Fibroblast of upper back skin (primary cell): Measurements from ENCODE around the gene FKBP3.
"Not testable (repeated sequence)": the region's sequence is repeated elsewhere in the genome, so short reads cannot be mapped to it uniquely, and the experiment has no call there.

Source experiments
- DNase-seq: peaks from one replicate; pipeline ENCODE4 v3.0.0-alpha.2; 2013

FKBP3 gene

DNA sequence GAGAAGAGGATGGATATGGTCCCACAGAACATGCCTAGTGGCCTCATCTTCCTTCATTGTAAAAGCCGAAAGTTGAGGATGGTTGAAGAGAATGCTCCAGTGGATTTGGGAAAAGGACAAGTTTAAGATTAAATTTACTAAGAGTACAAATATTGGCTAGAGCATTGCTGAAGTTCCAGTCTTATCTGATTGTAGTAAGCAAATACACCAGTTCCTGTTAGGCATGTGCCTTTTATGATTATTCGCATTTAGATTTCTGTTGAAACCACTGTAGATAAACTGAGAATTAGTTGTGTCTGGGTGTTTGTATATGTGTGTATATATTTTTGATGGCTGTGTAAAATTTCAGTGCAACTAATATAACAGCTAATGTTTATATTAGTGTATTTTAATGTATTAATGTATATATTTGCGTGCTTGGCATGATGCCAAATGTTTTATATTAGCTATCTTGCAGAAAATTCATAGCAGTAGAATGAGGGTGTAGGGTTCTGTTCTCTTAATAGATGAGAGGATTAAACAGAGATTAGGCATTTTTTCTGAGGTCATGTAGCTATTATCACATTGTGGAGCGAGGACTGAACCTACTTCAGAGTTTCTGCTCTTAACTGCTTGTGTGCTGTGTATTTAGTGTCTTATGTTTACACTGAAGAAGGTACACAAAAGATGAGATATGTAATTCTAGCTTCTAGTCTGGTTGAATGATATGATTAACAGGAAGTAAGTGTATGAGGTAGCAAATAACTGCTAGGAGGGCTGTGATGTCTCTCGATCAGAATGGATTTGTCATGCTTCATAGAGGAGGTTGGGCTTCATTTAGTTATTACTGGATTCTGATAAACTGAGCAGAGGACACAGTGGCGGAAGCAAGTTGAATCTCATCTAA is 21.1 kb downstream of the FKBP3 start:
- DNase-seq: no peak

- no peak for DNase-seq
Observed at GRCh38 chr14:45104561-45104960, 29.7 kb downstream of the FKBP3 start.

- DNase-seq: no peak
Observed at GRCh38 chr14:45103806-45104205, 30.5 kb downstream of the FKBP3 start.

DNA sequence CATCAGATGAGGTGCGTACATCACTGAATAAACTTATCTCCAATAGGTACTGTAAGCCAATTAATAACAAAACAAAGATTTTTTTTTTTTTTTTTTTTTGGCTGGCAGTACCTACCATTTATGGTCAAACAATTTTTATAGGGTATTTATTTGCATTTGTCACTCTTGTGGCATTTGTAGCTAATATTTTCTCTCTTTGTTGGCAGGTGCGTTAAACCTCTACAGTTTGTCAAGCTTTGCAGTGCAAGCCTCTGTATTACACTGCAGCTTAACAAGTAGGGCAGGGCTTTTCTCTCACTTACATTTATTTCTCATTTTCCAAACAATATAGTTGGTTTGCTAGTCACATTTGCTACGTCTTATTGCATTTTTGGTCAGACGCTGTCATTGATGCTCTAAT is 38.1 kb downstream of the FKBP3 start:
- no peak for DNase-seq

DNA sequence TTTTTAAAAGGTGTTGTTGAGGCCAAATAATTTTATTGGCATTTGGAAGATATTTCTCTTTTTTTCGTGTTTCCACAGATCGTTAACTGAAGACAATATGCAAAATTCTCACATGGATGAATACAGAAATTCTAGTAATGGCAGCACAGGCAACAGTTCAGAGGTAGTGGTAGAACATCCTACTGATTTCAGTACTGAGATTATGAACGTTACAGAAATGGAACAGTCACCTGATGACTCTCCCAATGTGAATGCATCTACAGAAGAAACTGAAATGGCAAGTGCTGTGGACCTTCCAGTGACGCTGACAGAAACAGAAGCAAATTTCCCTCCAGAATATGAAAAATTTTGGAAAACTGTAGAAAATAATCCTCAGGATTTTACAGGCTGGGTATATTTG is 39.1 kb downstream of the FKBP3 start:
- DNase-seq: no peak

- DNase-seq: no peak
Observed at GRCh38 chr14:45094275-45094674, 40.0 kb downstream of the FKBP3 start.

DNA sequence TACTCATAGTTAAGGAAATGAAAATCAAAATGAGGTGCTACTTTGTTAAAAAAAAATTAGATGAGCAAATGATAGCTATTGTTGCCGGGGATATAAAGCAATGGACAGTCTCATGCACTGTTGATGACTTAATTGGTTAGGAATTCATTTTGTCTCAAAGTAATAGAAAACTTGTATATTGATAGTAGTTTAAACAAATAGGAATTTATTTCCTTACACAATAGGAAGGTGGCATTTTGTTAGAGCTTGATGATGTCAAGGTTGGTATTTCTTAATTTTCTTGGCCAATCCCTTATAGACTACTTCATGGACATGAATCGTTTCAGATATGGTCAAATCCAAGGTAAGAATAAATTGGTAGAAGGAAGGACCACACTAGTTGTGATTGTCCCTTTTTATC is 42.6 kb downstream of the FKBP3 start:
- peak; percentile 33 for DNase-seq

DNA sequence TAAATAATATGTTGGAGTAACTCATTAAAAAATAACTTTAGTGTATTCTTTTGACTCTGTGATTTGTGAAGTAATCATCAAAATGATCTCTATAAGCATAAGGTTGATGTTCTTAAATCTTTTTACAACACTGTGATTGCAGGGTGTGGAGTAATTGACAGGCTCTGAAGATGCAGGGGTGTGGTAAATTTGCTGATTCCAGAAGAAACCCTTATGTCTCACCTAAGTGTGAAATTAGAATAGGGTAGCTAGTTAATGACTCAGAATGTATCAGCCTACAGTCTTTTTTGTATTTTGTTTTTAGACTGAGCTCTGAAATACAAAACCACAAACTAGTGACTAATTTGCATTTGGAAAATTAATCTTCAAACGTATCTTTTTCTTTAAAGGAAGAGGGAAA is 44.5 kb downstream of the FKBP3 start:
- DNase-seq: peak; percentile 19

GRCh38 chr14:45084946-45085346 is 49.3 kb downstream of the FKBP3 start:
- DNase-seq: peak; percentile 3

GRCh38 chr14:45083976-45084722 is 50.1 kb downstream of the FKBP3 start, which contains the start of gene PRPF39:
TSS of gene PRPF39 (plus strand) at chr14:45084116. CDS start at chr14:45095240, 11,124 bp downstream.
- DNase-seq: peak; percentile 91

DNA sequence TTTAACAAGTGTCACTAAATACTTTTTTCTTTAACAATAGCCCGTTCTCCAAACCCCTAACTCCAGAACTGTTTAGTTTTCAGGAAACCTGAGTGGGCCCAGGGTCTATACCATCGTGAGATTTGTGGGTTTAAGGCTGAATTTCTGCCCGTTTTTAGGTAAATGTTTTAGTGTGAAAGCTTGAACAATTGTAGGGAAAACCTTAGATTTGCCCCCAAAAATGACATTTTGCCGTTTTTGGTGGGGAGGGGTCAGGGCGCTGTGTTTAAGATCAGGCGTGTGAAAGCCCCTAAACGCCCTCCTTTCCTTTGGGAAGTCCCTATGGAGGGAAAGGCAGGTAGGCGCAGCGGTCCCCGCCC is 50.7 kb downstream of the FKBP3 start:
- DNase-seq: no peak

- DNase-seq: no peak
Observed at GRCh38 chr14:45082420-45082819, 51.9 kb downstream of the FKBP3 start.

DNA sequence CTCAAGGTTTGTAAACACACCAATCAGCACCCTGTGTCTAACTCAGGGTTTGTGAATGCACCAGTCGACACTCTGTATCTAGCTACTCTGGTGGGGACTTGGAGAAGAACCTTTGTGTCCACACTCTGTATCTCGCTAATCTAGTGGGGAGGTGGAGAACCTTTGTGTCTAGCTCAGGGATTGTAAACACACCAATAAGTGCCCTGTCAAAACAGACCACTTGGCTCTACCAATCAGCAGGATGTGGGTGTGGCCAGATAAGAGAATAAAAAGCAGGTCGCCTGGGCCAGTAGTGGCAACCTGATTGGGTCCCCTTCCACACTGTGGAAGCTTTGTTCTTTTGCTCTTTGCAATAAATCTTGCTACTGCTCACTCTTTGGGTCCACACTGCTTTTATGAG is 53.2 kb downstream of the FKBP3 start:
- DNase-seq: not testable (repeated sequence)

DNA sequence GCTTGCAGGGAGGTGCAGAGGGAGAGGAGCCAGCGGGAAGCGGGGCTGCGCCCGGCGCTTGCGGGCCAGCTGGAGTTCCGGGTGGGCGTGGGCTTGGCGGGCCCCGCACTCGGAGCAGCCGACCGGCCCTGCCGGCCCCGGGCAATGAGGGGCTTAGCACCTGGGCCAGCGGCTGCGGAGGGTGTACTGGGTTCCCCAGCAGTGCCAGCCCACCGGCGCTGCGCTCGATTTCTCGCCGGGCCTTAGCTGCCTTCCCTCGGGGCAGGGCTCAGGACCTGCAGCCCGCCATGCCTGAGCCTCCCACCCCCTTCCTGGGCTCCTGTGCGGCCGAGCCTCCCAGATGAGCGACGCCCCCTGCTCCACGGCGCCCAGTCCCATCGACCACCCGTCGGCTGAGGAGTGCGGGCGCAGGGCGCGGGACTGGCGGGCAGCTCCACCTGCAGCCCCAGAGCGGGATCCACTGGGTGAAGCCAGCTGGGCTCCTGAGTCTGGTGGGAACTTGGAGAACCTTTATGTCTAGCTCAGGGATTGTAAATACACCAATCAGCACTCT is 53.8 kb downstream of the FKBP3 start:
- not testable (repeated sequence) for DNase-seq

- no peak for DNase-seq
Observed at GRCh38 chr14:45078323-45078722, 56.0 kb downstream of the FKBP3 start.

GRCh38 chr14:45073231-45073879 is 60.9 kb downstream of the FKBP3 start:
- no peak for DNase-seq

GRCh38 chr14:45072126-45072525 is 62.2 kb downstream of the FKBP3 start:
- DNase-seq: no peak

DNA sequence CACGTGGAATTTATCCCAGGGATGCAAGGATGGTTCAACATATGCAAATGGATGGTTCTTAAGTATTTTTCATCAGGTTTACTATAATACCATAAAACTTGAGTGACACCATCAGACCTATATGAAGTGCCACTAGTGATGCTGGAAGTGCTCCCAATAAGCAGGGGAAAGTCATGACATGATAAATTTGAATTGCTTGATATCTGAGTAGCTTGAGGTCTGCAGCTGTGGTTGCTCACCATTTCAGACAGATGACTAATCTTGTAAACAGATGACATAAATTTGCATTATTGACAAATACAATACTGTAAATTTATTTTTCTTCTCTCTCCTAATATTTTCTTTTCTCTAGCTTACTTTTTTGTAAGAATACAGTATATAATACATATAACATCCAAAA is 64.1 kb downstream of the FKBP3 start:
- DNase-seq: no peak

- DNase-seq: no peak
Observed at GRCh38 chr14:45068396-45068795, 65.9 kb downstream of the FKBP3 start.

GRCh38 chr14:45066667-45067066 is 67.6 kb downstream of the FKBP3 start:
- DNase-seq: no peak

DNA sequence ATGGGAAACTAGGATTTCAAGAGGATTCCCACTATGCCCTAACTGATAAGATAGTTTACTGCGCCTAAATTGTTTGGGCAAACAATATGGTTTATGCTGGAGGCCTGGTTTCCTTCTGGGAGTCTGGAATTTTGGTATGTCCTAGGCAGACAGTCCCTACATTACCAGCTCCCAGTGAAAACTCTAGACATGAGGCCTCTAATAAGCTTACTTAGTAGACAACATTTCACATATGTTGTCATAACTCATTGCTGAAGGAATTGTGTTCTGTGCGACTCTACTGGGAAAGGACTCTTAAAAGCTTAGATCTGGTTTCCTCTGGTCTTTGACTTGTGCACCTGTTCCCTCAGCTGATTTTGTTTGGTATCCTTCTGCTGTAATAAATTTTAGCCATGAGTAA is 68.3 kb downstream of the FKBP3 start:
- no peak for DNase-seq
